Measurements from ENCODE around the gene LEMD1.

LEMD1 gene

GRCh38 chr1:205360891-205361290 lies 61.0 kb downstream of the LEMD1 start:
- no peak overlapping the region for H2AFZ ChIP-seq (ENCODE audit: low read depth, low read length, severe bottlenecking)
- H3K27me3 ChIP-seq (ENCODE audit: low read length) = no peaks in the 10 kb centered on the region
- H3K9me2 ChIP-seq (replicated peaks; ENCODE audit: insufficient read depth, low read length) = no peaks in the 10 kb centered on the region
- no peaks in the 10 kb centered on the region for H3K9me3 ChIP-seq (ENCODE audit: insufficient read depth, low read length)
- H3K36me3 ChIP-seq (ENCODE audit: low read length) = no peaks in the 10 kb centered on the region
- TF ChIP-seq CTCF (IDR thresholded peaks at IDR 0.05; ENCODE audit: insufficient read depth, low read length, poor library complexity, severe bottlenecking) = no peak
- no peak for TF ChIP-seq EZH2phosphoT487 (conservative IDR thresholded peaks at IDR 0.05; ENCODE audit: low read length)
- H3K9ac ChIP-seq (ENCODE audit: low read length) = no peak overlapping the region
- H3F3A ChIP-seq (ENCODE audit: insufficient read depth) = no peaks in the 10 kb centered on the region
- H3K27ac ChIP-seq (ENCODE audit: low read depth, low read length) = no peak overlapping the region
- no peak overlapping the region for H3K4me3 ChIP-seq (ENCODE audit: insufficient read depth, low read length, poor library complexity, severe bottlenecking)
- no peaks in the 10 kb centered on the region for H3K79me2 ChIP-seq (ENCODE audit: insufficient read depth, low read length)
- H4K20me1 ChIP-seq (ENCODE audit: low read depth, low read length) = no peaks in the 10 kb centered on the region
- H3K4me2 ChIP-seq (ENCODE audit: low read depth, low read length, poor library complexity, severe bottlenecking) = no peak overlapping the region

DNA sequence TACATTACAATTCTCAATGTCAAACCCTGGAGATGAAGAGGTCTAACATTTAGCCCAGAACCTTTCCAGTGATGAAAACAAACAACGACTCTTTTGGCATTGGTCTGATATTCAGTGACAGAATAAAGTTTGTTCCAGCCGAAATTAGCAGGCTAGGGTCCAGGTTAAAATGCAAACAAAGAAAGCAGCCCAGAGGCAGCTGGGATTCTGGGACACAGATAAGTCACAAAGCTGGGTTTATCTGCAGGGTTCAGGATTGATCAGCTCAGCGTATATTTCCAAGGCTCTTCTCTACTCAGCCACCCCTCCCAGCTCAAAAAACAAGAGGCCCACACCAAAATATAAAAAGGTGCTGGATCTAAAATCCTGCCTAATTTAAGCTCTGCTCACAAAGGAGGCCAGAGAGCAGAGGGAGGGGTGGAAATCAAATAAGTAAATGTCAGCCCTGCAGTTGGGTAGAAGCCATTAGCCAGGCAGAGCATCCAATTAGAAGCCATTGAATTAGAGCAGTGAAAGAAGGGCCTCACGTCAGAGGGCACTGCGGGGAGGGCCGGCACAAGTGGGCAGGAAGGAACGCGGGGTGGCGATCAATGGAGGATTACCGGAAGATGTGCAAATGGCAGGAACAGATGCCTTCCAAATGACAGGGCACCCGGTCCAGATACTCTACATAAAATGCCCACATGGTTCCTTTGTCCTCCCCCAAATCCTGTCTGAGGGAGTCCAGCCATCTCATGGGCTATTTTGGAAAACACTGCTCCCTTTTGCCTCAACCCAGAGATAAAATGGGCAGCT lies 61.9 kb downstream of the LEMD1 start:
- no peaks in the 10 kb centered on the region for H3K79me2 ChIP-seq (ENCODE audit: insufficient read depth, low read length)
- no peaks in the 10 kb centered on the region for H3K36me3 ChIP-seq (ENCODE audit: low read length)
- H3K9me2 ChIP-seq (replicated peaks; ENCODE audit: insufficient read depth, low read length) = no peaks in the 10 kb centered on the region
- no peak overlapping the region for H3K4me3 ChIP-seq (ENCODE audit: insufficient read depth, low read length, poor library complexity, severe bottlenecking)
- TF ChIP-seq EZH2phosphoT487 (conservative IDR thresholded peaks at IDR 0.05; ENCODE audit: low read length) = no peak
- H3K9ac ChIP-seq (ENCODE audit: low read length) = no peak overlapping the region
- no peak overlapping the region for H2AFZ ChIP-seq (ENCODE audit: low read depth, low read length, severe bottlenecking)
- no peak overlapping the region for H3K27ac ChIP-seq (ENCODE audit: low read depth, low read length)
- no peaks in the 10 kb centered on the region for H3F3A ChIP-seq (ENCODE audit: insufficient read depth)
- no peak overlapping the region for H3K4me2 ChIP-seq (ENCODE audit: low read depth, low read length, poor library complexity, severe bottlenecking)
- H3K9me3 ChIP-seq (ENCODE audit: insufficient read depth, low read length) = no peaks in the 10 kb centered on the region
- H4K20me1 ChIP-seq (ENCODE audit: low read depth, low read length) = no peaks in the 10 kb centered on the region
- no peaks in the 10 kb centered on the region for H3K27me3 ChIP-seq (ENCODE audit: low read length)

DNA sequence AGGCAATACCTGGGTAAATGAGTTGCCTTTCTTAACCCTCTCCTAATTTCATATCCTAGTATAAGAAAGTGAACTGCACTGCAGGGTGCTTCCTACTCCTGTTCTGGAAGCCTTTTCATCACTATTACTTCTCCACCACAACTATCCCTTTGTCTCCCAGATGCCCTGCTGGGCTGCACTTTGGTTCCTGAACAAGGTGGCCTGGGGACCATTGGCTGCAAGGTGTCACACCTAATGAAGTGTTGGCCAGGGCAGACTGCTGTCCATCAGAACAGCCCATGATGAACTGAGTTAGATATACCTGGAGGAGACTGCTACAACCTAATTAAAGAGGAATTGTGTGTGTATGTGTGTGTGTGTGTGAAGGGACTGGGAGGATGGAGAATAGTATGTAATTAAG lies 63.3 kb downstream of the LEMD1 start:
- no peak overlapping the region for H3K27ac ChIP-seq (ENCODE audit: low read depth, low read length)

More for the DNA sequence above, 63.3 kb downstream of the LEMD1 start:
- Histone ChIP-seq H2AFZ (ENCODE audit: low read depth, low read length, severe bottlenecking) (no peak overlapping the region), H3K79me2 (ENCODE audit: insufficient read depth, low read length) (no peaks in the 10 kb centered on the region), H3K27me3 (ENCODE audit: low read length) (no peaks in the 10 kb centered on the region), H3K4me3 (ENCODE audit: insufficient read depth, low read length, poor library complexity, severe bottlenecking) (no peak overlapping the region), H3F3A (ENCODE audit: insufficient read depth) (no peaks in the 10 kb centered on the region), H3K9me2 (replicated peaks; ENCODE audit: insufficient read depth, low read length) (no peaks in the 10 kb centered on the region), H3K9me3 (ENCODE audit: insufficient read depth, low read length) (no peaks in the 10 kb centered on the region), H3K36me3 (ENCODE audit: low read length) (no peaks in the 10 kb centered on the region), H3K4me2 (ENCODE audit: low read depth, low read length, poor library complexity, severe bottlenecking) (no peak overlapping the region), H3K9ac (ENCODE audit: low read length) (no peak overlapping the region), H4K20me1 (ENCODE audit: low read depth, low read length) (no peaks in the 10 kb centered on the region)
- TF ChIP-seq EZH2phosphoT487 (conservative IDR thresholded peaks at IDR 0.05; ENCODE audit: low read length) (no peak), CTCF (IDR thresholded peaks at IDR 0.05; ENCODE audit: insufficient read depth, low read length, poor library complexity, severe bottlenecking) (no peak)
